NOMO-1 treated with DMSO at 0.1 percent for 48 hours (cell line): ENCODE measurements around the gene OCA2.
"Not testable (repeated sequence)": the region's sequence is repeated elsewhere in the genome, so short reads cannot be mapped to it uniquely, and the experiment has no call there.

Experiments used
- DNase-seq: peaks from one replicate; lab custom pipeline; 2025; ENCODE audit not compliant: unreplicated experiment; lab: John Stamatoyannopoulos, UW

OCA2 gene

DNA sequence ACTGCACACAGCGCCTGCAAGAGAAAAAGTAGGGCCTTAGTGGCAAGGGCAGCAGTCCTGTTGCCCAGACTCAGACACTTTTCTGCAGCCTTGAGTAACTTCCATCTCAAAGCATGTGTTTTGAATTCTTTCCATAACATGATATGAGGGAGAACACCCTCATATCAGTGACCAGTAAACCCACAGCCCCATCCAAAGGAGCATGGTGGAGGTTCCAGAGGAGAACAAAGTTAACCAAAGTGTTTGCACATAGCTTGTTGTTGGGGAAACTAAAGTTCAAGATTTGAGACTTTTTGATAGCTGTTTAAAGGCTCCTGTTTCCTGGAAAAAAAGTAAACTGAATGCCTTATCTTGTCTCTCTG lies 74.2 kb downstream of the OCA2 start:
- no peak for DNase-seq

DNA sequence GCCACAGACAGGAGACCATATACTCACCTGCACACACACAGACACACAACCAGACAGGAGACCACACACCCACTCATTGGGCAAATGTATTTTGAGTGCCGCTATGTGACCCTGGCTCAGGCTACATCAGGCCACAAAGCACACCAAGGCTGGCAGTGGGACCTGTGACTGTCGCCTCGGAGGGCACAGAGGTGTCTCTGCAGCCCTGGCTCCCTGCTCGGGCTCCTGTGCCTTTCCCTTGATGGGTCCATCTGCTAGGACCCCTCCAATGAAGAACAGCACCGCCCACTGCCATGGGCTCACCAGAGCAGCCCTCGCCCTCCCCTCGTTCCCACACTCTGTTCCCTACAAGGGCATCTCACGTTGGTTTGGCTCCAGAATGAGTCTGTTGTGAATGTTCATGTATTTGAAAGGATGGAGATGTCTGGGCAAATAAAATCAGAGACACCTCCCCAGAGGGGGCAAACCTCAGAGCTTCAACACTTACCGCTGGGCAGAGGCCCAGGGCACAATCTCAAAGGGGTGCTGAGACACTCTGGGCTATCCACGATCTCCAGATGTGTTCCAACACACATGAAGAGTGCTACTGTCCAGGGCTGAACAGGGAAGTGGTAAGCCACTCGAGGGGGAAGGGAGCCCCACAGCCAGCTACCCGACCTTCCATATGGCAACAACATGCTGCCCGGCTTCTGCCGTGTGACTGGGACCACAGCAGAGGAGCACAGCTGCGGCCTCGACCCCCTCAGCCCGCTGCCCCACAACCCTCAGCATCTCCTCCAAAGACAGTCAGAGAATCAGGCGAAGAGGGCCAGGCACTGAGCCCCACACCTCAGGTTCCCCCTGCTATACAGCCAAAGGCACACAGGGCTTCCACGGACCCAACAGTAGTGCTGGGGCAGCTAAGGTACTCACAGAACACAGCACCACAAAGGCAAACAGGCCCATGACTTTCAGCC lies 74.9 kb downstream of the OCA2 start:
- DNase-seq, result no peak

- DNase-seq, result no peak
These were observed 75.7 kb downstream of the OCA2 start for GRCh38 chr15:28023422-28023821.

GRCh38 chr15:28022961-28023360 lies 76.2 kb downstream of the OCA2 start:
- DNase-seq, result no peak

- DNase-seq, result no peak
These were observed 76.9 kb downstream of the OCA2 start for GRCh38 chr15:28022181-28022580.

- no peak for DNase-seq
These were observed 77.7 kb downstream of the OCA2 start for GRCh38 chr15:28021281-28022039.

- DNase-seq, result no peak
These were observed 78.5 kb downstream of the OCA2 start for GRCh38 chr15:28020644-28021043.

DNA sequence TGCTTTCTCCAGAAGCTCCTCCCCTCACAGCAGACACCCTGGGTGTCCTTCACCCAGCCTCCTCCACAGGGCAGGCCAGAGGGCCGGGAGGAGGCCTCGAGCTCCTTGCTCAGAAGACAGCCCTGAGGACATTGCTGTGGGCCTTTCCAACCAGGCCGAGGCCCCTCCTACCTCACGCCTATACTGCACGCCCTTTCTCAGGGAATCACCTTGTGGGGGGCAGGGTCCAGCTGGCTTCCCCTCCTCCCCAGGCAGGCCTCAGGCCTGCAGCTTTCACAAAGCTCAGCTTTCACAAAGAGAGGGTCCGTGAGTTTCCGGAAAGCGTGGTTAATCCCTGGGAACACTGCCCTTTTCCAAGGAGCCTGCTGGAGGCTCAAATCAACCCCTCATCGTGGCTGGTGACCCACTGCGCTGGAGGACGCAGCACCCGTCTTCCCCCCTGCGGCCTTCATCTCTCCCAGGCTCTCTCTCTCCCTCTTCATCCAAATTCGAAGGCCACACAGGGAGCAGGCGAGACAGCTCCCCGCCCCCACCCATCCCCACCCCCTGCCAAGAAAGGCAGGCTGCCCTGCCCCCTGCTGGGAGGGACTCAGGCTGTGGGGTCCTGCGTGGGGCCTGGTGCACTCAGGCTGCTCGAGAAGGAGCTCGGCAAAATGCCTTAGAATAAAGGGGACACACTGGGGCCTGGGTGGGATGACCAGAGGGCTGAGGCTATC lies 79.4 kb downstream of the OCA2 start:
- no peak for DNase-seq

DNA sequence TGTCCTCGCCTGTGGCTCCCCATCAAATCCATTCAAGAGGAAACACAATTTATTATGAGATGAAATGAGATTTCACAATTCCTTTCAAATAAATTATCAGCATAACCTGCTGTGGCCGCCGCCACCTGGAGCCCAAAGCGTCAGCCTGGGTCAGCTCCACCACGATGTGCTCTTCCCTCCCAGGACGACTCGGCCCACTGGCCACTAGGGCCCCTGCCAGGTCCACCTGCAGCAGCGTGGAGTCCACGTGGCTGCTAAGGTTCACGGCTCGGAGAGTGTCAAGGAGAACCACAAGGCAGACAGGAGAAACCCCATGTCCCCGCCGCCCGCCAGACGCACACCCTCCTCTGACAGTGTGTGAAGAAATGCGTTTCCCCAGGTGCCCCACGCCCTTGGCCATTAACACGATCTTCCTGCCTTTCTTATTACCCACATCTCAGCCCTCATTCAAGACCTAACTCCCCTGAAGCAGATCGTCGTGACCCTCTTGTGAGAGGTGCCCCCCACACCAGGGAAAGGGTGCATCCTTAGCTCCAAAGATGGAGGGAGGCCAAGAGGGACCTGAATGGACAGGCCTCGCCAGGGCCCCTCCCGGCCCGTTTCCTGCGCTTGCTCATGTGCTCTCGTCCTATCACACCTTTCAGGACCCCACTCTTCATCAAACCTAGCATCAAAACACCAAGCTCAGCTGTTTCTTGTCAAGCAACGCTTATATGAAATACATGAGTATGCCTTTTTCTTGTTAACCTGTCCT lies 80.6 kb downstream of the OCA2 start:
- no peak for DNase-seq

DNA sequence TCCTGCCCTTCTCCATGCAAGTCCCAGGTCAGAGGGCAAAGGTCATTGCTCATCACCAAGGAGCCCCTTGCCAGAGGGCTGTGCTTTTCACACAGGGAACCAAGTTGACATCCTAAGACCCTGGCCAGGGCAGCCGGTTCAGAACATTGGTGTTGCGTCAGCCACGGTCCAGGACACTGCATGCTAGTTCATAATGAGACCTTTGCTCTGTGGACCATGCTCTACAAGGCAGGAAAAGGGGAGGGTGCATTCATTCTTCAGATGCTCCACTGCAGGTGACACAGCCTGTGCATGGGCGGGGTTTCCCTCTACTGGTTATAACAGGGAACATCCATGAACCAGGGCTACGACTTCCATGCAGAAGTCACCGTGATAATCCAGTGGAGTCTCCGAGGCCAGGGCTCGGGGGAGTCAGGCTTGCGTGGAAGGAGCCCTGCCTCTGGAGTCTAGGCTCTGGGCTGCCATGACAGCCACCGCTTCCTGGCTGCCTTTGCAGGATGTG lies 81.6 kb downstream of the OCA2 start:
- DNase-seq, result no peak

- no peak for DNase-seq
These were observed 83.3 kb downstream of the OCA2 start for GRCh38 chr15:28015855-28016254.

DNA sequence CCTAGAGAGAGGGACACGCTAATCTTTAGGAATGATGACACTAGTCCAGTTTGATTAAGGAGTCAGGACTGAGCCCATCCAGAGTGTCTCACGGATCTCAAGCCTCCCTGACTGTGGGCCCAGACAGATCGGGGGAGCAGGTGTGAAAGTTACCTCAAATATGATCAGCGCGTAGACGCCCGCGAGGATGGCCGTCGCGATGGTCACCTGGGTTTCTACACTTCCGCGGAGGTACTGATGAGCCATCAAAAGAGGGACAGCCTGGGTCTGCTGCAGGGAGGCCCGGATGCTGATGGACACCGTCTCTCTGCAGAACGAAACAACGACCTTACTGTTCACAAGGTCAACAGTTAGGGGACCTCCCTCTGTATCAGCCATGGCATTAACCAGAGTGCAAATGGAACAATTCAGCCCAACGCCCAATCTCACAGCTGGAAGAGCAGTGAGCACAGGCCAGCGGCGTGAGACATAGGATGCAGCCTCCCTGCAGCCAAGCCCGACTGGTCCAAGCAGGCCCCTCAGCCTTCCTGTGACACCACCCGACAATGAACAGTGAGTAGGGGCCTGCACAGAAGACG lies 84.4 kb downstream of the OCA2 start:
- DNase-seq, result no peak

DNA sequence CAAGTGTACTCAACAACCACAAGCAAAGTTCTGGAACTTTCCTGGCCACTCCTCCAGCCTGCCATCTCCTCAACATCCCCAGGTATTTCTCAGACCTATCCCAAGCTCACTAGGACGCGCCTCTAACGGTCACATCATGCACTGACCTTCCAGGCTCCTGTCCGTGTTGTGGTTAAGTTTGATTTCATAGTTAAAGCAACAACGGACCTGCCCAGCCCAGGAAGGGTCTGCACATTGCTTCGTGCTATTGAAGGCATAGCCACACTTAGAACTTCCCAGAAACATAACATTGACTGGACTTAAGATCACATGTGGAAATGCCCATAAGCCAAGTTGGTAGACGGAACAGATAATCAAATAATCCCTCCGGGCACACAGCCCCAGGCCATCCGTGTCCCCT lies 85.1 kb downstream of the OCA2 start:
- DNase-seq, result no peak

GRCh38 chr15:28013480-28013879 lies 85.6 kb downstream of the OCA2 start:
- no peak for DNase-seq

GRCh38 chr15:28012231-28012630 lies 86.9 kb downstream of the OCA2 start:
- DNase-seq, result no peak

DNA sequence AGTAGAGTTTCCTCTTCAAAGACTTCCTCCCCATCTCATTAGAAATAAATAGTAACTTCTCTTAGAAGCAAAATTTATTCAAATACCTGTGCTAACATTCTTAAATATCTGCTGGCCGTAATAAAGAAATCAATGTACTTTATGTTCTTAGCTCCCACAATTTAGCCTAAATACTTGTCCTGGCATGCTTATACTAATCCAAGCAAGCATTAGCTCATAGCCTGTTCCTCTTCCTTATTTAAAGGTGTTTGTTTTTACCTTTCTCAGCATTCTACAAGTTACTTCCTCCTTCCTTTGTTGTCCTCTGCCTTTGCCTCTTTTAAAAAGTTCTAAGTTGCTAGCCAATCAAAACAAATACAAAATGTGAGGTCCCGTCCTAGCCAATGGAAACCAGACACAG lies 90.9 kb downstream of the OCA2 start:
- not testable (repeated sequence) for DNase-seq

- DNase-seq, result no peak
These were observed 92.8 kb downstream of the OCA2 start for GRCh38 chr15:28006116-28006905.

- DNase-seq, result no peak
These were observed 94.0 kb downstream of the OCA2 start for GRCh38 chr15:28005004-28005527.
